Measurements from ENCODE around the gene VASH1. TPM values are rescaled to one million over a fixed set of nuclear protein-coding genes. Genes with fewer than 3 reads are reported as not detected.

Gene VASH1
- total RNA-seq (ENCODE audit: low replicate concordance): 4.4 and 12.7 TPM in 2 replicates

DNA sequence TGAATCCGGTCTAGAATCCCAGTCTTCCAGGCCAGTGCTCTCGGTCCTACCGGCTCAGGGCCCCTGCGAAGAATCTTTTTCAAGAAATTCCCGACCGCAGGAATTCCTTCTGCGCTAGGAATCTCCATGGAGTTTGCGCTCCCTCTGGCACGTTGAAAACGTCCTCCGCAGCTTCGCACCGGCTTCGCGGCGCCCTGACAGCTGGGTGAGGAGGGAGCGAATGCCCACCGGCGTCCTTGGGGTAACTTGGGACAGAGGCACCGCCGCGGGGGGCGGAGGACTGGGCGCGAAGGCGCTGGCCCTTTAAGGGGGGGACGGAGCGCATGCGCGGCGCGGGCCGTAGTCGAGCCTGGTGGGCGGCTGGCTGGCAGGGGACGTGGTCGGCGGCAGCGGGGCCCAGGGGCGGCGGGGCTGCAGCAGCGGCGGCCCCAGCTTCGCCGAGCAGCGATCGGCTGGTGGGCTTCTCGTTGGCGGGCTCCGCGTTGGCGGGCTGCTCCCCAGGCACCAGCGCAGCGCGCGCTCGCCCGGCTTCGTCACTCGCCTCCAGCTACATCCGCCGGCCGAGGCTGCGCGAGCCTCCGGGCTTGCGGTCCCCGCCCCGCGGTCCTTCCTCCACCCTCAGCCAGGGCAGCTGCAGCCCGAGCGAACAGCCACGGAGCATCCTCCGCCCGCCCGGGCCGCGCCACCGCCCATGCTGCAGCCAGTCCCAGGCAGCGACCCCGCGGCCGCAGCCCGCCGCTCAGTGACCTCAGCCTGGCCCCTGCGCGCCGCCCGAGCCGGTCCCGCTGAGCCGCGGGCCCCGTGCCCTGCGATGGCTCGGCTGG is at the start of gene VASH1:
Gene VASH1 (plus strand): TSS at position 333 of the 824 bp plus-strand sequence. CDS start 1,354 bp downstream, outside the sequence.
- H3K4me3 ChIP-seq (ENCODE audit: low read depth, low read length): peak within 1 kb of the TSS; percentile 77
- DNase-seq (ENCODE audit: low read depth): peak; percentile 64
- no peak for TF ChIP-seq CTCF (IDR thresholded peaks at IDR 0.05; ENCODE audit: insufficient read depth, low read length)

GRCh38 chr14:76713121-76713520 is 48.1 kb upstream of the VASH1 start:
- no peak for TF ChIP-seq CTCF (IDR thresholded peaks at IDR 0.05; ENCODE audit: insufficient read depth, low read length)
- DNase-seq (ENCODE audit: low read depth): no peak
- H3K4me3 ChIP-seq (ENCODE audit: low read depth, low read length): no peak overlapping the region

GRCh38 chr14:76714470-76714869 is 46.8 kb upstream of the VASH1 start:
- TF ChIP-seq CTCF (IDR thresholded peaks at IDR 0.05; ENCODE audit: insufficient read depth, low read length): no peak
- DNase-seq (ENCODE audit: low read depth): no peak
- no peak overlapping the region for H3K4me3 ChIP-seq (ENCODE audit: low read depth, low read length)

GRCh38 chr14:76715101-76715500 is 46.2 kb upstream of the VASH1 start:
- no peak overlapping the region for H3K4me3 ChIP-seq (ENCODE audit: low read depth, low read length)
- no peak for TF ChIP-seq CTCF (IDR thresholded peaks at IDR 0.05; ENCODE audit: insufficient read depth, low read length)
- no peak for DNase-seq (ENCODE audit: low read depth)

- no peak for TF ChIP-seq CTCF (IDR thresholded peaks at IDR 0.05; ENCODE audit: insufficient read depth, low read length)
Measured at GRCh38 chr14:76715511-76716081, 45.7 kb upstream of the VASH1 start.

GRCh38 chr14:76716285-76716684 is 45.0 kb upstream of the VASH1 start:
- no peak overlapping the region for H3K4me3 ChIP-seq (ENCODE audit: low read depth, low read length)
- no peak for TF ChIP-seq CTCF (IDR thresholded peaks at IDR 0.05; ENCODE audit: insufficient read depth, low read length)
- no peak for DNase-seq (ENCODE audit: low read depth)

More at GRCh38 chr14:76715511-76716081, 45.7 kb upstream of the VASH1 start:
- no peak overlapping the region for H3K4me3 ChIP-seq (ENCODE audit: low read depth, low read length)
- peak; percentile 12 for DNase-seq (ENCODE audit: low read depth)

Measured in fibroblast of the aortic adventitia (primary cell).